Smooth muscle cell (in vitro differentiated cells): ENCODE data around the gene CDH15. TPM values are rescaled to one million over a fixed set of nuclear protein-coding genes. Genes with fewer than 3 reads are reported as not detected.

ENCODE experiments used
- DNase-seq: peaks from one replicate; lab custom pipeline; 2025; ENCODE audit not compliant: unreplicated experiment; lab: John Stamatoyannopoulos, UW
- H2AFZ ChIP-seq: fragments of 200-600 bp; sonication (generic); 2 replicates; pipeline ENCODE4 v1.6.0; 2016; ENCODE audit warnings: antibody characterized with exemption, low read depth, mild to moderate bottlenecking
- H3F3A ChIP-seq: fragments of 200-600 bp; sonication (generic); 2 replicates; pipeline ENCODE4 v1.6.0; 2017; ENCODE audit warnings: antibody characterized with exemption, low read depth
- H3K27ac ChIP-seq: fragments of 200-600 bp; sonication (generic); 2 replicates; pipeline ENCODE4 v1.5.1; 2016; ENCODE audit warnings: low read depth, mild to moderate bottlenecking
- H3K27me3 ChIP-seq: fragments of 200-600 bp; sonication (generic); 2 replicates; pipeline ENCODE4 v1.6.1; 2016; ENCODE audit warnings: low read depth, mild to moderate bottlenecking
- H3K36me3 ChIP-seq: fragments of 200-600 bp; sonication (generic); 2 replicates; pipeline ENCODE4 v1.5.1; 2016; ENCODE audit warnings: low read depth
- H3K4me1 ChIP-seq: fragments of 200-600 bp; sonication (generic); 2 replicates; pipeline ENCODE4 v1.5.1; 2016; ENCODE audit warnings: low read depth
- H3K4me2 ChIP-seq: fragments of 200-600 bp; sonication (generic); 2 replicates; pipeline ENCODE4 v1.6.0; 2016; ENCODE audit warnings: mild to moderate bottlenecking
- H3K4me3 ChIP-seq: fragments of 200-600 bp; sonication (generic); 2 replicates; pipeline ENCODE4 v1.5.1; 2016; ENCODE audit warnings: mild to moderate bottlenecking
- H3K79me2 ChIP-seq: fragments of 200-600 bp; sonication (generic); 2 replicates; pipeline ENCODE4 v1.6.0; 2016; ENCODE audit warnings: low read depth, mild to moderate bottlenecking
- H3K9ac ChIP-seq: fragments of 200-600 bp; sonication (generic); 2 replicates; pipeline ENCODE4 v1.6.0; 2016; ENCODE audit warnings: low read depth
- H3K9me3 ChIP-seq: fragments of 200-600 bp; sonication (generic); replicated peaks from 2 replicates; pipeline ENCODE4 v1.5.1; 2016; ENCODE audit warnings: low read depth
- H4K20me1 ChIP-seq: fragments of 200-600 bp; sonication (generic); 2 replicates; pipeline ENCODE4 v1.6.0; 2016; ENCODE audit warnings: low read depth
- WGBS: methylation state at CpG from one replicate; pipeline ENCODE4 v1.1.7; 2016; ENCODE audit warnings: low lambda C conversion rate; 5-methylcytosine and 5-hydroxymethylcytosine counted together
- polyA plus RNA-seq: library from polyadenylated mRNA; unstranded; fragments of >200 nt; fragmentation: Nextera tagmentation; extraction: Ambion mirVana; gene quantifications from 2 replicates; pipeline ENCODE4 v1.2.1, GENCODE V29; 2016
- total RNA-seq: library from RNA; depleted of rRNA; stranded (reverse); fragments of >200 nt; gene quantifications from 2 replicates; pipeline ENCODE4 v1.2.3, GENCODE V29; 2014
- TF ChIP-seq, protein P1 (sequence below): fragments of 200-600 bp; sonication (generic); IDR thresholded peaks from 2 replicates; pipeline ENCODE4 v1.5.1; 2017; ENCODE audit warnings: borderline replicate concordance, mild to moderate bottlenecking, antibody characterized with exemption; ENCODE audit not compliant: insufficient read depth, poor library complexity, severe bottlenecking

Gene CDH15
- total and polyA plus RNA-seq, 2 experiments from 2014 or later: 0.36 to 1.4 TPM

DNA sequence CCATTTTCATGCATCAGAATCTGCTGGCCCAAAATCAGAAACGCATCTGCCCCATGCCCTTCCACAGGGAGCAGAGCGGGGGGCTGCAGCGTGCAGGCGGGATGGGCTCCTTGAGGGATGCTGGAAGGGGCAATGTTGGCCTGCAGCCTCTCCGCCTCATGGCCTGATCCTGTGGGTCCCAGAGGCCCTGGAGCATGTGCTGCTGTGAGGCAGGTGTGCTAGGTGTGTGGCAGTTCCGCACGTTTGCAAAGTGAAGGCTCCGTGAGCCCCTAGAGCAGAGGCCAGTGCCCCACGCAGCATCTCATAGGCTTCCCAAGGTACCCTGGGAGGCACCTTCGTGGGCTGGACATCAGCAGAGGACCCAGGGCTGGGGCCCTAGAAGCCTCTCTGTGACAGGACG is 36.4 kb upstream of the CDH15 start:
- WGBS: 98% methylated on average over 11 of the region's 11 CpGs
- no peak for DNase-seq
- H3K4me2 ChIP-seq: no peak overlapping the region
- H3F3A ChIP-seq: no peaks in the 10 kb centered on the region
- H3K9ac ChIP-seq: no peak overlapping the region
- no peaks in the 10 kb centered on the region for H4K20me1 ChIP-seq
- no peaks in the 10 kb centered on the region for H3K9me3 ChIP-seq
- TF ChIP-seq, protein P1, sequence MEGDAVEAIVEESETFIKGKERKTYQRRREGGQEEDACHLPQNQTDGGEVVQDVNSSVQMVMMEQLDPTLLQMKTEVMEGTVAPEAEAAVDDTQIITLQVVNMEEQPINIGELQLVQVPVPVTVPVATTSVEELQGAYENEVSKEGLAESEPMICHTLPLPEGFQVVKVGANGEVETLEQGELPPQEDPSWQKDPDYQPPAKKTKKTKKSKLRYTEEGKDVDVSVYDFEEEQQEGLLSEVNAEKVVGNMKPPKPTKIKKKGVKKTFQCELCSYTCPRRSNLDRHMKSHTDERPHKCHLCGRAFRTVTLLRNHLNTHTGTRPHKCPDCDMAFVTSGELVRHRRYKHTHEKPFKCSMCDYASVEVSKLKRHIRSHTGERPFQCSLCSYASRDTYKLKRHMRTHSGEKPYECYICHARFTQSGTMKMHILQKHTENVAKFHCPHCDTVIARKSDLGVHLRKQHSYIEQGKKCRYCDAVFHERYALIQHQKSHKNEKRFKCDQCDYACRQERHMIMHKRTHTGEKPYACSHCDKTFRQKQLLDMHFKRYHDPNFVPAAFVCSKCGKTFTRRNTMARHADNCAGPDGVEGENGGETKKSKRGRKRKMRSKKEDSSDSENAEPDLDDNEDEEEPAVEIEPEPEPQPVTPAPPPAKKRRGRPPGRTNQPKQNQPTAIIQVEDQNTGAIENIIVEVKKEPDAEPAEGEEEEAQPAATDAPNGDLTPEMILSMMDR: no peak
- H2AFZ ChIP-seq: no peak overlapping the region
- no peaks in the 10 kb centered on the region for H3K36me3 ChIP-seq
- H3K27ac ChIP-seq: no peak overlapping the region
- H3K27me3 ChIP-seq: no peaks in the 10 kb centered on the region
- H3K4me1 ChIP-seq: no peaks in the 10 kb centered on the region
- no peak overlapping the region for H3K4me3 ChIP-seq
- H3K79me2 ChIP-seq: no peaks in the 10 kb centered on the region

DNA sequence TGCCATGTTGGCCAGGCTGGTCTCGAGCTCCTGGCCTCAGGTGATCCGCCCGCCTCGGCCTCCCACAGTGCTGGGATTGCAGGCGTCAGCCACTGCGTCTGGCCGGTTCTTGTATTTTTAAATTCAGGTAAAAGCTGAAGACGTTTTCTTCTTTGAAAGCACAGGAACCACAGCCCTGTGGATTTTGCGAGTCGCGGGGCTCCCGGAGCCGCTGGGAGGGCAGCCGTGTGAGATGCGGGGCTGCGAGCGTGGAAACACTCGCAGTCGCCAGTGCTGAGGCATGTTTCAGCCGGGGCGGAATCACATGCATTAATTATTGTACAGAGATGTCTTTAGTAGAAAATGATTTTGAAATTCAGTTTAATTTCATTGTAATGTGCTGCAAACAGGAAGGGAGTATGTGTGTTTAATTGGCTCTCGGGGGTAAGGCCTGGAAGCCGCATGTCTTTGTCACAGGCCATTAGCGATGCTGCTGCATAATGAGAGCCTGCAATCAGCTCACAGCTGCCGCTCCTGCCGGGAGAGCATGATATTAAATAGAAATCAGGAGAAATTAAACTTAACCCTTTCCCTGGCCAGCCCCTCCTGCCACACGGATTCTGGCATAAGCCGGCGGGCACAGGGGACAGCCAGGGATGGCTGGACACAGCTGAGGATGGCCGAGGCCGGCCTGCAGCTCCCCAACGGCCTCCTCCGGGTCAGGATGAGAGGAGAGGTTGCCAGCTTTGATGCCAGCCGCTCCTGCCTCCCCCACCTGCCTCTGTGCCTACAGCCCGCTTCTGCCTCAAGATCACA is 35.4 kb upstream of the CDH15 start:
- H2AFZ ChIP-seq: no peak overlapping the region
- no peaks in the 10 kb centered on the region for H4K20me1 ChIP-seq
- H3K27me3 ChIP-seq: no peaks in the 10 kb centered on the region
- H3K4me2 ChIP-seq: no peak overlapping the region
- no peaks in the 10 kb centered on the region for H3K36me3 ChIP-seq
- H3K9ac ChIP-seq: no peak overlapping the region
- H3K4me1 ChIP-seq: no peaks in the 10 kb centered on the region
- H3K4me3 ChIP-seq: no peak overlapping the region
- no peak for DNase-seq
- no peak overlapping the region for H3K27ac ChIP-seq
- 94% methylated on average over 34 of the region's 35 CpGs for WGBS
- TF ChIP-seq, protein P1: no peak
- H3K79me2 ChIP-seq: no peaks in the 10 kb centered on the region
- no peaks in the 10 kb centered on the region for H3K9me3 ChIP-seq
- H3F3A ChIP-seq: no peaks in the 10 kb centered on the region

DNA sequence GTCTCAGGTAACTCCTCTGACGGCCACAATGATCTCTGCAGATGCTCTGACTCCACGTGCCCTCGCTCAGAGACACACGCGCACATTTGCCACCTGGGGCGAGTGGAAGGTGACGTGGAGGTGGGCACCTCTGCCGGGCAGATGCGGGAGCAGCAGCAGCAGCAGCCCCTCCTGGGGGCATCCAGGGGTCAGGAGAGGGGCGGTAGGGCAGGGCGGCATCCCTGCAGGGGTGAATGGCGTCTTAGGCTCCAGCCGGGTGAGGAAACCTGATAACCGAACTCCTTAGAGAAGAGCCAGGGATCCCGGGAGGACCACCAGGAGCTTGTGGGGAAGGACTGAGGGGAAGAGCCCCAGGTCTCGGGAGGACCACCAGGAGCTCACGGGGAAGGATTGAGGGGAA is 34.6 kb upstream of the CDH15 start:
- Histone ChIP-seq H3K4me1 (no peaks in the 10 kb centered on the region), H3K9ac (no peak overlapping the region), H3K9me3 (no peaks in the 10 kb centered on the region), H3K36me3 (no peaks in the 10 kb centered on the region), H3F3A (no peaks in the 10 kb centered on the region), H3K4me2 (no peak overlapping the region), H3K27ac (no peak overlapping the region), H3K4me3 (no peak overlapping the region), H3K27me3 (no peaks in the 10 kb centered on the region), H3K79me2 (no peaks in the 10 kb centered on the region), H2AFZ (no peak overlapping the region), H4K20me1 (no peaks in the 10 kb centered on the region)
- TF ChIP-seq, protein P1: no peak
- 97% methylated on average over 17 of the region's 17 CpGs for WGBS
- DNase-seq: no peak
